NK-92 treated with Interleukin-12 subunit alpha and Interleukin-12 subunit beta, amount 100 ng/mL, for 24 hours (cell line): ENCODE measurements around the gene SPEM3.
"Not testable (repeated sequence)": the region's sequence is repeated elsewhere in the genome, so short reads cannot be mapped to it uniquely, and the experiment has no call there.

Experiments
- DNase-seq: peaks from one replicate; lab custom pipeline; 2025; lab: John Stamatoyannopoulos, UW

Gene SPEM3

GRCh38 chr17:7471729-7472128 is 43.1 kb downstream of the SPEM3 start:
- no peak for DNase-seq

- not testable (repeated sequence) for DNase-seq
Measured at GRCh38 chr17:7474767-7475166, 46.1 kb downstream of the SPEM3 start.

- no peak for DNase-seq
Measured at GRCh38 chr17:7475764-7476422, 47.2 kb downstream of the SPEM3 start.

GRCh38 chr17:7476494-7476893 is 47.8 kb downstream of the SPEM3 start:
- no peak for DNase-seq

GRCh38 chr17:7476951-7477350 is 48.3 kb downstream of the SPEM3 start:
- DNase-seq = no peak

GRCh38 chr17:7477392-7478275 is 49.0 kb downstream of the SPEM3 start:
- DNase-seq = no peak

GRCh38 chr17:7478276-7479212 is 49.9 kb downstream of the SPEM3 start:
- no peak for DNase-seq

- no peak for DNase-seq
Measured at GRCh38 chr17:7479213-7480088, 50.8 kb downstream of the SPEM3 start, which contains the start of gene ZBTB4. Gene ZBTB4, minus strand, starts transcription at chr17:7479631. Its CDS starts 12,830 bp downstream, at chr17:7466801.

GRCh38 chr17:7480089-7480384 is 51.4 kb downstream of the SPEM3 start:
- no peak for DNase-seq

- not testable (repeated sequence) for DNase-seq
Measured at GRCh38 chr17:7481275-7481674, 52.6 kb downstream of the SPEM3 start, which contains the start of gene SLC35G6. Gene SLC35G6, plus strand, starts transcription at chr17:7481446. Its CDS starts 71 bp downstream, at chr17:7481517.

GRCh38 chr17:7481842-7482741 is 53.4 kb downstream of the SPEM3 start:
- DNase-seq = not testable (repeated sequence)
